Esophagus squamous epithelium (tissue), 4 donors: ENCODE measurements around the gene COG2.

Experiments used
- CTCF ChIP-seq, 6 experiments: fragments of 450-650 bp in 4 of 6; fragments of 200-600 bp in 2 of 6; sonication (generic) in 2 of 6; IDR thresholded peaks; one replicate each; pipeline ENCODE4 v1.5.1; 2016 to 2019; ENCODE audit warnings: antibody characterized with exemption in 6 of 6, mild to moderate bottlenecking in 4 of 6, moderate library complexity in 4 of 6
- POLR2A ChIP-seq, 4 donors: fragments of 450-650 bp; IDR thresholded peaks; one replicate each; pipeline ENCODE4 v1.6.1; 2017; ENCODE audit warnings: antibody characterized with exemption in 4 of 4, mild to moderate bottlenecking in 4 of 4, moderate library complexity in 3 of 4

- no peak for TF ChIP-seq CTCF (IDR thresholded peaks at IDR 0.05)
- TF ChIP-seq POLR2A (IDR thresholded peaks at IDR 0.05): no peak
These were observed 28.2 kb upstream of the COG2 start for GRCh38 chr1:230614121-230614520.
